ENCODE data around the gene MBTPS1. TPM values are rescaled to one million over a fixed set of nuclear protein-coding genes. Genes with fewer than 3 reads are reported as not detected.

Gene MBTPS1
- total RNA-seq, 1 donor from 2014 or later, result 37.3 TPM

DNA sequence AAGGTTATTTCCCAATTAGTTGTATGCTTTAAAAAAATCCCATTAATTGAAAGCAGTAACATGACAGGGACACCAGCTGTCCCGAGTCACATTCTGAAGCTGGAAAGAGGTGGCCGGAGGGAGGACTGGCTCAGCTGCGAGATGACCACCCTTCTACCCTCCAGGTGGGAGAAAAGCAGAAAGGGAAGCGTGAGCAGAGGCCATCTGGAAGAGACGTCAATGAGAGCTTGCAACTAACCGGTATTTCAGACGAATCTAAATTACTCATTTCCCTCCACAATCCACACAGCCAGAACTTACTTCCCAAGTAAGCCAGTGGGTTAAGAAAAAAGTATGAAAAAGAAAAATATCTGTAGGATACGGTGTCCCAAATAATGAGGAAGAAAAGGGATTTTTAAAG, 45.6 kb downstream of the MBTPS1 start:
- no peak for ATAC-seq

DNA sequence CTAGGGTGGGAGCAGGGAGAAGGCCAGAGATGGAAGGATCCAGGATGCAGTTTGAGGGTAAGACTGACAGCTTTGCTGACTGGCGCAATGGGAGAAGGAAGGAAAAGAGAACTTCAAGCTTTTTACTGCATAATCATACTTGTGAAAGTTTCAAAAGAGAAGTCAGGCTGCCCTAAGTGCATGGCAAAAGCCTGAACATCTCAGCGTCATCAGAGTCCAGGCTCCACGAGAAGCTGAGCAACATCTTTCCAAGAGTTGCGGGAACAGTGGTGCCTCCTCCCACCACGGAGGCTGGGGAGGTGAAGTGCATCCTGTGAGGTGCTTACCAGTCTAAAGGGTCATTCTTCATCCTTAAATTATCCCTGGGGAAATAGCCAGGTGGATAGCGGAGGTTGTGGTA, 47.2 kb downstream of the MBTPS1 start:
- no peak for ATAC-seq

DNA sequence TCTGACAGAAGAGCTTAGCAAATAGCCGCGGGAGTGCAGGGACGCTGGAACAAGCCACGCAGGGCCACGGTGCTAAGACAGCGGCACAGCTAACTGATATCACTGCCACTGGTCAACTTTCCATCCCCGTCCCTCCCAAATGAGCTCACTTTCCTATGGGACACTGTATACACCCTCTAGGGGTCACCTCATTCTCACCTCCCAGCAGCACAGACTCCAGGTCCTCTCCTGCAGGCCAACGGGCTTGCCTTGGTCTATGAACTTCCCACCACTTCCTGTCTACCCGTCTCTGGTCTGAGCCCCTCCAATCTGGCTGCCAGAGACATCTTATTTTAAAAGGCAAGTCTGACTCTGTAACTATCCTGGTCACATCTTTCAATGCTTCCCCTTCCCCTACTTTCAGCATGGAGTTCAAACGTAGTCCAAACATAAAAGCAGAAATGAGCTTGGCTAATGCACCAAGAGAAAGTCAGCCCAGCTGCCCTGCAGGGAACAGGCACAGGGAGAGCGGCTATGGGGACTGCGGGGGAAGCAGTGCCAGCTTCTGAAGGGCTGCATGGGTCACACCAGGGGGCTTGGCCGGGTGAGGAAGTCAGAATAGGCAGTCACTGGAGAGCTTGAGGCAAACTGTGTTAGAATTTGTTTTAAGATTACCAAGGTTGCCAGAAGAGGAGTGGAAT, 47.8 kb downstream of the MBTPS1 start:
- ATAC-seq, result peak; percentile 35

DNA sequence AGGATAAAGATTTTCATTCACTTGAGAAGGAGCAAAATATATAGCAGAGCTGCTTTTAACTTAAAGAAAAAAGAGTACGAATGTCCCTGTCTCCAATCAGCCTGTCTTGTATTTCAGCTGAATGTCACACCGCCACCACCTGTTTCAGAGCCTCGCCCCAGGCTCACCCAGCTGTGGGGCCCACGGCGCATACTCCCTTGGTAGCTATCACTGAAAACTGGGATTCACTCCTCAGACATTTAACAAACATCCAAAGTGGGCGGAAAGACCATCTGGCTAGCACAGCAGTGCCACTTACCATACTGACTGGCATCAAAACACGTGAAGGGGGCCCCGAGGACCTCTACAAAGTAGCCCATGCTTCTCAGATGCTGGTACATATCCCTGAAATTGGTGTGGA, 48.7 kb downstream of the MBTPS1 start:
- no peak for ATAC-seq

DNA sequence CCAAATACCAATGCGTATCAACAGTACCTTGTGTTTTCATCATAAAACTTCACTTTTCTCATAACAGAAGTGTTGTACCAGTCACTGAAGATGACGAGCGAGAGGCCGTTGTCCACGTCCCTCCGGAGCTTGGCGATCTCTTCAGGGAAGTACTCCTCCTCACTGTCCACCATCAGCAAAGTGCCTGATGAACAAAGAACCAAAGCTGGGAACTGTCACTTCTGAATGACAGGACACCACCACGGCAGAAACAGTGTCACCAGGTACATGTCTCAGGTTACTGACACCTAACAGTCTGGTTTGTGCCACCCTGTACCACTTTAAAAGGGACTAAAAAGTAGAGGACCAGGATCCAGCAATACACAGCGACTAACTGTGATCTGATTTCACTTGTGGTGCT, 49.1 kb downstream of the MBTPS1 start:
- no peak for ATAC-seq

DNA sequence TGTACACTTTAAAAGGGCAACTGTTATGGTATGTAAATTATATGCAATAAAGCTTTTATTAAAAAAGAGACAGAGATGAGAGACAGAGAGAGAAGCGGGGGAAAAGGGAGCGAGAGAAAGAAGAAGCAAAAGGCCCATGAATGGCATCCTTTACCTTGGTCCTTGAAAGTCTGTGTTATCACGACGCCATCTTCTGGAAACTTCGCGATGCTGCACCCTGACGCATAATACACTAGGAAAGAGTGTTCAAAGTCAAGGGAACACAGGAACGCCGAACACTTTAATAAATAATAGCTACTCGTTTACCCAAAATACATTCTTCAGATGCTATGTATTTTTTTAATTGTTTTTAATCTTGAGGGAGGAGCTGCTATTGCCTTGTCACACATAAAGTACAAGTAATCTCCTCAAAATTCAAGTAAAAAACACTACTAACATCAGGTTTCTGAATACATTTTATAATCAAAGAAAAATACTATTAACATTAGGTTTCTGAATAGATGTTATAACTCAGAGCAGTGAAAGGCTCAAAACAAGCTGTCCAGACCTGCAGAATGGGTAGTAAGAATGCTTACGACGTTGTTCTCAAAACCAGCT, 51.1 kb downstream of the MBTPS1 start:
- ATAC-seq, result peak; percentile 67

DNA sequence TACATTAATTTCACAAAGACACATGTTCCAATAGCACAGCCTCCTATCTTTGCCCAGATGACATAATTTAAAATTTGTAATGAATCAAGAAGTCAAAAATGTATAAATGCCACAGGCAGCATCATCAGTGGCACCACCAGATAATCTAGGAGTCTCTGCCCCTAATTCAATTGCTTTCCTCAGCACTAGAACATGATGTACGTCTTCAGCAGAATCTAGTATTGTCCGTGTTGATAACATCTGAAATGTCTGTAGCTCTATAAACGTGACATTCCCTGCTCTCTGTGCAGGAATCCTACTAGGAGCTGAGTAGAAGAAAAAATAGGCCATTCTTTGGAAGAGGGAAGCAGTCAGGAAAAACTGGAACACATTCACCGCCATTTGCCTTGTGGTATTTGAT, 52.8 kb downstream of the MBTPS1 start:
- ATAC-seq, result no peak

DNA sequence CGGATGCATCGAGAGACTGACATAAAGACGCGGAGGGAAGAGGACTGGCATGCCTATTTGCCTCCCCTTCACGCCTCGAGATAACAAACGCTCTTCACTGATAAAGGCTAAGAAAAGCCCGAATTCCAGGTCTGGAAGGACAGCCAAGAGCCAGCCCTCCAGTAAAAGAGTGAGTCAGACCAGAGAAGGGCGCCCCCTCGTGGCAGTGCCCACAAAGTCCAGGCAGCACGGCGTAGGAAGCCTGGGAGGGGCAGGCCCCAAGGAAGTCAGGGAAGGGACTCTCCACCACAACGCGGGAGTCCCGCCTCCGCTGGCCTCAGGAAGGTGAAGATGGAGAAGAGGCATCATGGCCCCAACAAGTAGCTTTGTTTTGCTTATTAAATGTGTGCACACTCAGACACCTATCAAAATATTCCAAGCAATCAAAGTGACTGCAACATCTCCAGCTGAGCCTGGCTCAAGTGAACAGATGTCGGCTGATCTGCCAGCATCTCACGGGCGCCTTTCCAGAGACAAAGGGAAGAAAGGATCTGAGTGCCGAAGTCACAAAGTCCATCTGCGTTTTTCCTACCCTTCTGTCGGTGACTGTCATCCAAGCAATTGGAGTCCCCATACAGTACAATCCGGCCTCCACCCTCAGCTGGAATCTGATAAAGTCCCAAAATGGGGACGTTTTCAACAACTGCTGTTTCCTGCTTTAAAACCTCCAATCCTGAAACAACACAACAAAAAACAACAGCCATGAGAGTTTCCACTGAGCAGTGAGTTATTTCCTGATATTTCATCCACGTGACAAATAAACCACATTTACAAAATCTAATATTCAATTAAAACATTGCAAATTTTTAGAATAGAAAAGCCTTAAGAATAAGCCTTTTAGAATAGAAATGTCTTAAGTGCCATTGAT, 53.8 kb downstream of the MBTPS1 start:
- peak; percentile 83 for ATAC-seq

DNA sequence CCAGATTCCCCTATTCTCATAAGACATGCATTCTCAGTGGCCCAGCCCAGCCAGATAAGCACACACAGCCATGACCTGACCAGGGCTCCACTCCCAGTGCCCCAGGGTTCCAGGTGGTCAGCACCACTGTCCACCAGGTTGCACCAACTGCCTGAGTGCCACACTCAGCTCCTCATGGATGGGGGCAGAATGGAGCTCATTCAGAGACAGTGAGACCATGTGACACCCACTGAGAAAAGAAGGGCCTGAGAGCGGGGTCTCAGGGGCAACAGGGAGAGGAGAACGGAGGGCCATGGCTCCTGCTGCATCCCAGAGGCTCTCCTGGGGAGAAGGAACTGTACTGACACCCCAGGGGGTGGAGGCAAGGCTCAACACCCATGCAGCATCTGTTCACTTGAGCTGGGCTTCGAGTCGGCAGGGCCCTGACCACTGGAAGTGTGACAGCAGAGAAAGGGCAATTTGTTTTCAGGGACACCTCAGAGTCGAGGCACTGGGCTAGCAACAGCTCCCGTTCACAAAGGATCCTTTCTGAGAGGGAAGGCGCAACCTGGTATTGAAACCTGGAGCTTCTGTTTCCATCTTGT, 55.4 kb downstream of the MBTPS1 start:
- no peak for ATAC-seq

DNA sequence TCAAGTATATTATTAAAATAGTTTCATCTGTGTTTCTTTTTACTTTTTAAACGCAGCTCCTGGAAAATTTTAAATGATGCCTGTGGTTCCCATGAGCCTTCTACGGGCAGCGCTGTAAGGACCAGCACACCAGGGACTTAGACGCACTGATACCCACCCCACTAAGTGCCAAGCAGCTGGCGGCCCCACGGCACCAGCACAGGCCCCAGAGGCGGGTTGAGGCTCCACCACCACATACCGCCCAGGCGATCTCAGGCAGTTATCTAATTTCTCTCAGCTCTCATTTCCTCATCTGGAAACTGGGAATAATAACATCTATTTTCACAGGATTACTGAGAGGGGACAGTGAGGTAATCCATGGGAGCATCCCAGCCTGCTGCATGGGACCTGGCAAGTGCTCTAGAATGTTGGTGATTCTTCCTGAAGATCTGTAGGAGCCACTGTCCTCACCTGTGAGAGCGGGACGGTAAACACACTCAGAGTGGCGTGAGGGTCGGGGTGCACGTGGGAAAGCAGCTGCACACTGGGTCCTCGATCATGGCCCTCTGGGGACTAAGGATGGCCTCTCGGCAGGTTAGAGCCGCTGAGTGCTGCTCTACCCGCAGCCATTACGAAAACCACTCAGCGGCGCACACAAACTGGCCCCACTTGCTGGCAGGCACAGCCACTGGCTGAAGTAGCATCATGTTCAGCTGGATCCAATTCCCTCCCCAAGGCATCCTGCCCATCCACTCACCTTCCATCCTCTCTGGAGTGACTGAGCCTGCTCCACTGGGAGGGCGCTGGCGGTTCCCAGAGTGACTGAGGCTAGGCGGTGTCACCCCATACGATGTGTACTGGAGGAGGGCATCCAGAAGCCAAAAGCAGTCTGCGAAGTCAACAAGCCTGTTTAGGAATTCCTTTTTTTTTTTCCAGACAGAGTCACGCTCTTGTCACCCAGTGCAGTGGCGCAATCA, 56.5 kb downstream of the MBTPS1 start:
- no peak for ATAC-seq

DNA sequence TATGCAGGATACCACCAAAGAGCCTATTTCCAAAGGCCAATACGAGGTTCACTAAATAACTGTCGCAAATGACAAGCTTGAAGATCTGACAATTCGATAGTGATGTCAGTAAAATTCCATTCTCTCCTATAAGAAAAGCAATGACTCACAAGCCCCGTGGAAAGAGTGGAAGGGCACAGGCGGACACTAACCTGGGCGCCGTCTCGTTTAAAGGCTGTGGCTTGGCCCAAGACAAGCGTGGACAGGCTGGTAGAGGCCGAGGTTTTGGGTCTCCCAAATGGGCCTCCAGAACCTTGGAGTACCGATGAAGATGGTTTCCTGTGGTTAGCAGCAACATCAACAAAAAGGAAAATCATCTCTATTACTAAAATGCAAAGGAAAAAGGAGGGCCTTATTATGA, 57.6 kb downstream of the MBTPS1 start:
- no peak for ATAC-seq

DNA sequence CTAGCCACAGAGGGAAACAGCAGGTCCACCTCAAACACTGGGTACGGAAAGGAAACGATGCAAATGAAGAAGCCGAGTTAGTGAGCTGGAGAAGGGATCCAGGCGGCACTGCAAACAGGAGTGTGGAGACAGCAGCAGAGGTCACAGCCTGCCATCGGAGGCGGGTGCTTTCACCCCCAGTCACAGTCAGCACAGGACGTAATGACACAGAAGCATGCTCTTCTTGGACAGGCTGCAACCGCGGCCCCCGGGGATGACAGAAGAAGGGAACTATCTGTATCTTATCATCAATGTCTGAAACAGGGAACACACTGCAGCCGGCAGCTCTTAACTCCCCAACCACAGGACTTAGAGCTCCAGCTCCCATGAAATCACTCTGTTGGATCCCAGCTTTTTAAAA, 58.1 kb downstream of the MBTPS1 start:
- ATAC-seq, result no peak

DNA sequence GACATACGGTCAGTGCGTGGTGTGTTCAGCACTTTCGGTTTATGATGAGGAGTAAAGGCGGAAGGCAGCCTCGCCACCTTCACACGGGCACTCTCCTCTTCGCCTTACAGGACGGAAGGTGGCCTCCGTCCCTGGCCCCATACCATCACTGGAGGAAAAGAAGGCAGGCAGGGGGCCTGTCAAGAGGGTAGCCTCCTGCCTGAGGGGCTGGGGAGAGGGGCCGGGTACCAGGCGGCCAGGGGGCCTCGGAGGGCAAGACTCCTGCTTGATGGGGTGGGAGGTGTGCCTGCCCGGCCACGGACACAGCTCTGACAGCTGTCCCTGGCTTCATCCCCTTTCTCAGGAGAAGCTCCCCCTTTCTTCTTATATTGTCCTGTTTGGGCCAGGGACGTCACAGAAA, 58.5 kb downstream of the MBTPS1 start:
- ATAC-seq, result no peak

DNA sequence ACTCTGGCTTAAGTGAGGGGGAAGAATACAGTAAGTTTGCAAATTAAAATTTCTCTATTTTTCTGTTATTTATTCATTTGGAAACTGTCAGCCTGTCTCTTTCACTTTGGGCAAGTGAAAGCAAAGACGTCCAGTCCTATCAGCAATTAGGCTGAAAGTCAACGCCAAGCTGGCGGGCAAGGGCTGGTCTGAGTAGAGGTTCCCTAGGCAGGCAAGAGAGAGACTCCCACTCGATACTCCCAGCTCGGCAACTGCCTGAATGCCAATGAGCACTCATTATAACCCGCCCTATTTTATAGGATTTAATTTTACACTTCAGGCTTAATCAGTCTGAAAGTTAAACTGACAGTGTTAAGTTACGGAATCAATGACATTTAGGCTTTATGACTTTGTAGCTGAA, 59.8 kb downstream of the MBTPS1 start:
- ATAC-seq, result no peak

DNA sequence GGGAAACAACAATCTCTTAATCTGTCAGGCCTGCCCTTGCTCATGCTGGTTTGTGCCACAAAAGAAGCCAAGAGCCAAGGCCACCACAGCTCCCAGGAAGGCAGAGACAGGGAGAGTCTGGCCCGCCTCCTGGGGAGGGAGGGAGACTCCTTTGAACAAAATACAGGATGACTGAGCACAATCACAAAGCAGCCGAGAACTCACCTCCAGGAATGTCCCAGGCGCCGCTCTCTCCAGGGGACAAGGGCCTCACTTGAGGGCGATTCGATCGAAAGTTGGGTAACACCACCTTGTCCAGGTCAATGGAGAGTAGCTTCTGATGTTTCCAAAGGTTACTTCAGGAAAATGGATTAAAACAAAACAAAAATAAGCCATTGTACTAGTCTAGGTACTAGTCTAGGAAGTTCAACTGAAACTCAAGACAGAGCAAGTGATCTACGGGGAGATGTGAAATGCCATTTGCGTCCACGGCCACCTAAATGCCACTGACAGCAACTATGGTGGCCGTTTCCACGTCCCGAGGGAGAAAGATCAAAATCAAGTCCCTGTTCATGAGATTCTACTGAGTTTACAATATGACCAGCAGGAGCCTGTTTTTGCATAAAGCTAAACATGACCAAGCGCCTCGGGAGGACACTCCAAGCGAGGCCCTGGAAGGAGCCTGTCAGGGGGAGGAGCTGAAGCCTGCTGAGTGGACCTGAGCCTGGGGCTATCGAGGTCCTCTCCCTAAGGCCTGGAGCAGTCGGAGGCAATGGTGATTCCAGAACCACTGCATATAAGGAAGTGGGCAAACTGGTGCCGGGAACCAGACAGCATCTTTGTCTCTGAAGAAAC, 60.7 kb downstream of the MBTPS1 start:
- ATAC-seq, result no peak

DNA sequence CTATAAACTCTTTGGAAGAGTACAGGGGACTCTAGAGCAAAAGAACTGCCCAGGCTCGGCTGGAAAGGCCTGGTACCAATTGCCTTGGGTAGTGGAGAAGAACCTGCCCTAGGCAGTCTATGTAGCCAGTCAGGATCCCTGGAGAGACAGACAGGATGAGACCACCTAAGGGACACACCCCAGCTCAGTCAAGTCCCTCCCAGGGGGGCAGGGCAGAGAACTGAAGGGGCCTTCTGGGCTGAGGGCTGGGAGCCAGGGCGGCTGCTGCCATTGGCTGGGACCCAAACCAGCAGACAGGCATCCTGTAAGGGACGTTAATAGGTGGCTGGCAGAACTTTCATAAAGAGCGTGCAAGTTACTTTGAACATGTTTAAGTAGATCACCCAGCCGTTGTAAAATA, 61.4 kb downstream of the MBTPS1 start:
- no peak for ATAC-seq

DNA sequence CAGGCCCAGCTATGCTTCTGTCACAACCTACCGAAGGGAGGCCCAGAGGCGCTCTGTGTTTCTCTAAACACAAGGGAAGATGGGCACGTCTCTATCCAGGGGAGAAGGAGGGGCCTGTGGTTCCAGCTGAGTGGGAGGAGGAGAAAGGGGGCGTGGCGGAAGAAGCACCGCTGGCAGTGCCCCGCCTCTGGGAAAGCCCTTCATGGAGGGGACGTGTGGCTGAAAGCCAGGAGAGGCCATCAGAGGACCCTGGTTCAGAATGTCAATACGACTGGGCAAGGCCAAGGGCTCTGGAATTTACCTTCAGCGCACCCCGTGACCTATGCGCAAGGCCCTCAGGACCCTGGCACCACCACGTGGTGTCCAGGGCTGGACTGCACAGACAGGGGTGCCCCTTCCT, 61.8 kb downstream of the MBTPS1 start:
- ATAC-seq, result no peak

DNA sequence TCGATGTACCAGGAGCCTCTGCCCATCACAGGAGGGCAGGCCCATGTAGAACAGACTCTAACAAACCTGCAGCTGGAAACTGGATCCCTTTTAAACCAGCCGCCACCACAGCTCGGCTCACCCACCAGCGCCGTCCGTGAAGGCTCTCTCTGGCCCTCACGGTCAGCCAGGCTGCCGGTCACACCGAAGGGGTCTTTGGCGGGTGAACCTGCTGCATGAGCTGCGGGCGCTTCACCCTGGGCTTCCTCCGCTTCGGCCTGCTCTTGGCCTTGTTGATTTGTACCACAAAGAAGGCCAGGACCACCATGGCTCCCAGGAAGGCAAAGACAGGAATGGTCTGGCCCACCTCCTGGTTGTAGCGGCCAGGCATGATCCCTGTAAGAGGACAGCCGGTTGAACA, 62.5 kb downstream of the MBTPS1 start:
- ATAC-seq, result no peak

DNA sequence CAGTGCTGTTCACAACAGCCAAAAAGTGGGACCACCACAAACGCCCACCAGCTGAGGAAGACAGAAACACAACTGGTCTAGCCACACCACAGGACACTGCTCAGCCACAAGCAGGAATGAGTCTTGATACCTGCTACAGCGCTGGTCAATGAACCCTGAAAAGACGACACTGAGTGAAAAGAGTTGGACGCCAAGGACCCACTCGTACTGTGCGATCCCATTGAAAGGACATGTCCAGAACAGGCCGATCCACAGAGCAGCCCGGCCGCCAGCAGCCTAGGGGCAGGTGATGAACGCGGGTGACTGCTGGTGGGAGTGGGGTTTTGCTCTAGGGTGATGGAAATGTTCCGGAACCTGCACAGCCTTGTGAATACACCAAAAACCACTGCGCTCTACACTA, 63.5 kb downstream of the MBTPS1 start:
- ATAC-seq, result no peak

DNA sequence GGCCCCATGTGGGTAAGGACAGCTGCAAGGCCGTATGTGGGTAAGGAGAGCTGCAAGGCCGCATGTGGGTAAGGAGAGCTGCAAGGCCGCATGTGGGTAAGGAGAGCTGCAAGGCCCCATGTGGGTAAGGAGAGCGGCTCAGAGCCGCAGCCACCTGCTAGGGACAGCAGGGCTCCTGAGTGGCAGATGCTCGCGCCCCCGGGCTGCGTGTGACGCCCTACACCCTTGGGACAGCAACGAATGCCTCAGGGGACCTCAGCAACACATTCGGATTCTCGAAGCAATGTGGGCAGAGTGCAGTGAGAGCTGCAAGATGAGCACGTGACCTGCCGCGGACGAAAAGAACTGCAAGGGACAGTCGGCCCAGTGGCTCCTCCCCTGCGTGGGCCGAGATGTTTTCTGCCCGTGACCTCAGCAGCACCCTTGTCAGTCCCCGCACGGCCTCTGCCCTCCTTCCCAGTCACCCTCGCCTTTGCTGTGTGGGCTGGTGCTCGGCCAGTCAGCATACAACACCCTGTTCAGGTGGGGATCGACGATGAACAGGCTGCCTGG, 64.6 kb downstream of the MBTPS1 start:
- ATAC-seq, result no peak

DNA sequence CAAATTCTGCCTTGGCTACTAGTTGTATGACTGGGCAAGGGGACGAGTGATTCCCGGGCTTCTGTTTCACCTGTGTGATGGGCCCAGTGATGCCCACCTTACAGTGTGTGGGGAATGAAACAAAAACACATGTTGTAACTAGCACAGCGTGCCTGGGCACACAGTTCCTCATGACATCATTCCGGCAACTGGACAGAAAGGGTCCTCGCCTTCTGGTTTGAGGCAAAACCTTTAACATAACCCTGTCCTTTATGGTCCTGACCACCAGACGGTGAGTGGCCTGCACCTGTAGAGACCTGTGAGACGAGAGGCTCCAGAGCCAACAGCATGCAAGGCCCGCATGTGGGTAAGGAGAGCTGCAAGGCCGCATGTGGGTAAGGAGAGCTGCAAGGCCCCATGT, 66.4 kb downstream of the MBTPS1 start:
- no peak for ATAC-seq
